Breast epithelium (tissue), 3 donors: Measurements from ENCODE around the gene ELMO1.

Experiments
- POLR2A ChIP-seq: fragments of 450-650 bp; IDR thresholded peaks from one replicate; pipeline ENCODE4 v1.6.1; 2016; ENCODE audit warnings: antibody characterized with exemption, mild to moderate bottlenecking, moderate library complexity
- POLR2AphosphoS5 ChIP-seq, 3 donors: sonication (generic); formaldehyde crosslinking; IDR thresholded peaks; one replicate each; pipeline ENCODE4 v1.6.1; 2017; ENCODE audit warnings: antibody characterized with exemption in 3 of 3
- TF ChIP-seq, protein P1 (sequence below), 3 donors: fragments of 450-650 bp; IDR thresholded peaks; one replicate each; pipeline ENCODE4 v1.5.1; 2016 to 2017; ENCODE audit warnings: antibody characterized with exemption in 3 of 3, mild to moderate bottlenecking in 3 of 3, moderate library complexity in 3 of 3

- TF ChIP-seq, protein P1, sequence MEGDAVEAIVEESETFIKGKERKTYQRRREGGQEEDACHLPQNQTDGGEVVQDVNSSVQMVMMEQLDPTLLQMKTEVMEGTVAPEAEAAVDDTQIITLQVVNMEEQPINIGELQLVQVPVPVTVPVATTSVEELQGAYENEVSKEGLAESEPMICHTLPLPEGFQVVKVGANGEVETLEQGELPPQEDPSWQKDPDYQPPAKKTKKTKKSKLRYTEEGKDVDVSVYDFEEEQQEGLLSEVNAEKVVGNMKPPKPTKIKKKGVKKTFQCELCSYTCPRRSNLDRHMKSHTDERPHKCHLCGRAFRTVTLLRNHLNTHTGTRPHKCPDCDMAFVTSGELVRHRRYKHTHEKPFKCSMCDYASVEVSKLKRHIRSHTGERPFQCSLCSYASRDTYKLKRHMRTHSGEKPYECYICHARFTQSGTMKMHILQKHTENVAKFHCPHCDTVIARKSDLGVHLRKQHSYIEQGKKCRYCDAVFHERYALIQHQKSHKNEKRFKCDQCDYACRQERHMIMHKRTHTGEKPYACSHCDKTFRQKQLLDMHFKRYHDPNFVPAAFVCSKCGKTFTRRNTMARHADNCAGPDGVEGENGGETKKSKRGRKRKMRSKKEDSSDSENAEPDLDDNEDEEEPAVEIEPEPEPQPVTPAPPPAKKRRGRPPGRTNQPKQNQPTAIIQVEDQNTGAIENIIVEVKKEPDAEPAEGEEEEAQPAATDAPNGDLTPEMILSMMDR (IDR thresholded peaks at IDR 0.05), result no peak
- no peak for TF ChIP-seq POLR2AphosphoS5 (IDR thresholded peaks at IDR 0.05)
- TF ChIP-seq POLR2A, result no peak
Observed at GRCh38 chr7:37382546-37383088, 66.0 kb downstream of the ELMO1 start.
